H1 (cell line): Measurements from ENCODE around the gene ZAR1L. TPM values are rescaled to one million over a fixed set of nuclear protein-coding genes. Genes with fewer than 3 reads are reported as not detected.

Experiments
- CTCF ChIA-PET: fragments of 300-600 bp; sonication (Branson Sonifier 250); formaldehyde crosslinking; loops from one replicate; lab custom pipeline; 2021; ENCODE audit not compliant: partially characterized antibody; lab: Charles Lee
- POLR2A ChIA-PET: fragments of 300-600 bp; sonication (Branson Sonifier 250); formaldehyde crosslinking; loops from one replicate; lab custom pipeline; 2021; ENCODE audit warnings: inconsistent platforms; ENCODE audit not compliant: partially characterized antibody; lab: Charles Lee
- DNase-seq, 2 experiments: peaks; one replicate each; pipeline versions ENCODE4 v3.0.0 to v3.0.0-alpha.2; 2010 to 2022; ENCODE audit warnings: low spot score in 2 of 2, low read depth in 1 of 2, mixed read lengths in 1 of 2
- FAIRE-seq: peaks from 2 replicates; lab custom pipeline; 2011; peaks lifted over from hg19 to GRCh38; lab: Jason Lieb, UNC
- H2AFZ ChIP-seq: 2 replicates; pipeline ENCODE4 v1.8.1; 2012; ENCODE audit warnings: low read length, inconsistent platforms
- H2AK5ac ChIP-seq: 2 replicates; pipeline ENCODE4 v1.6.1; 2013; ENCODE audit warnings: low read depth, low read length
- H2BK120ac ChIP-seq: replicated peaks from 2 replicates; pipeline ENCODE3; 2013; ENCODE audit warnings: low read depth, low read length, inconsistent platforms
- H2BK12ac ChIP-seq: 2 replicates; pipeline ENCODE4 v1.6.1; 2013; ENCODE audit warnings: low read depth, low read length
- H2BK15ac ChIP-seq: 2 replicates; pipeline ENCODE4 v1.6.1; 2013; ENCODE audit warnings: low read length
- H2BK20ac ChIP-seq: 2 replicates; pipeline ENCODE4 v1.6.1; 2013; ENCODE audit warnings: low read length
- H2BK5ac ChIP-seq: 2 replicates; pipeline ENCODE4 v1.6.1; 2013; ENCODE audit warnings: low read depth, low read length
- H3K14ac ChIP-seq: 2 replicates; pipeline ENCODE4 v1.6.1; 2013; ENCODE audit warnings: inconsistent platforms; ENCODE audit not compliant: insufficient read length
- H3K18ac ChIP-seq: 2 replicates; pipeline ENCODE4 v1.6.1; 2013; ENCODE audit warnings: low read length; ENCODE audit errors: extremely low read depth
- H3K23ac ChIP-seq: 2 replicates; pipeline ENCODE4 v1.6.1; 2013; ENCODE audit warnings: inconsistent platforms; ENCODE audit not compliant: insufficient read length
- H3K23me2 ChIP-seq: 2 replicates; pipeline ENCODE4 v1.6.1; 2013; ENCODE audit warnings: low read depth, low read length
- H3K27ac ChIP-seq: 2 replicates; pipeline ENCODE4 v1.6.1; 2011; ENCODE audit warnings: low read depth, low read length, inconsistent platforms
- H3K27me3 ChIP-seq, 4 experiments: replicated peaks in 1 of 4; 1 replicate in 1 of 4; 2 replicates in 3 of 4; pipeline versions ENCODE4 v1.6.1 to v1.8.1; 2011 to 2013; ENCODE audit warnings: low read length in 3 of 4, mild to moderate bottlenecking in 3 of 4, inconsistent platforms in 2 of 4, mixed read lengths in 2 of 4, moderate library complexity in 1 of 4; ENCODE audit not compliant: control insufficient read depth in 3 of 4, insufficient read depth in 3 of 4; ENCODE audit errors: extremely low read depth in 1 of 4
- H3K36me3 ChIP-seq, 4 experiments: 2 replicates each; pipeline versions ENCODE4 v1.6.1 to v1.8.1; 2011 to 2013; ENCODE audit warnings: mild to moderate bottlenecking in 4 of 4, low read length in 3 of 4, moderate library complexity in 2 of 4, control low read depth in 1 of 4, inconsistent platforms in 1 of 4; ENCODE audit not compliant: insufficient read depth in 4 of 4, control insufficient read depth in 2 of 4
- H3K4ac ChIP-seq: replicated peaks from 2 replicates; pipeline ENCODE3; 2013; ENCODE audit warnings: low read length, low read depth, mixed read lengths, inconsistent platforms; ENCODE audit not compliant: insufficient read length
- H3K4me1 ChIP-seq, 4 experiments: replicated peaks in 1 of 4; 1 replicate in 1 of 4; 2 replicates in 3 of 4; pipeline versions ENCODE4 v1.6.1 to v1.8.1; 2011 to 2013; ENCODE audit warnings: low read length in 3 of 4, inconsistent platforms in 2 of 4, mixed read lengths in 1 of 4; ENCODE audit not compliant: insufficient read depth in 4 of 4, control insufficient read depth in 3 of 4
- H3K4me2 ChIP-seq, 2 experiments: 2 replicates each; pipeline versions ENCODE4 v1.6.1 to v1.8.1; 2011 to 2013; ENCODE audit warnings: low read depth in 2 of 2, low read length in 2 of 2, control low read depth in 1 of 2, inconsistent platforms in 1 of 2, mild to moderate bottlenecking in 1 of 2; ENCODE audit not compliant: insufficient read depth in 1 of 2
- H3K4me3 ChIP-seq, 4 experiments: fragments of 200-600, 300-600 bp in 1 of 4; sonication (generic), shearing (Covaris generic), sonication (Bioruptor Twin) in 1 of 4; 2 replicates each; pipeline versions ENCODE4 v1.5.1 to v1.8.1; 2011 to 2016; ENCODE audit warnings: low read length in 4 of 4, low read depth in 3 of 4, control low read depth in 2 of 4, inconsistent platforms in 2 of 4, mild to moderate bottlenecking in 2 of 4, mixed read lengths in 1 of 4, moderate library complexity in 1 of 4; ENCODE audit not compliant: insufficient read depth in 2 of 4; ENCODE audit errors: extremely low read depth in 1 of 4
- H3K56ac ChIP-seq: replicated peaks from 2 replicates; pipeline ENCODE3; 2013; ENCODE audit warnings: low read depth, mild to moderate bottlenecking, mixed read lengths, low read length, inconsistent platforms; ENCODE audit not compliant: insufficient read length
- H3K79me1 ChIP-seq: 2 replicates; pipeline ENCODE4 v1.6.1; 2013; ENCODE audit warnings: low read depth, low read length, control low read depth
- H3K79me2 ChIP-seq, 2 experiments: 2 replicates each; pipeline versions ENCODE4 v1.6.1 to v1.8.1; 2012 to 2013; ENCODE audit warnings: low read length in 2 of 2, mild to moderate bottlenecking in 2 of 2, inconsistent platforms in 1 of 2; ENCODE audit not compliant: insufficient read depth in 2 of 2, control insufficient read depth in 1 of 2
- H3K9ac ChIP-seq, 4 experiments: replicated peaks in 1 of 4; 1 replicate in 1 of 4; 2 replicates in 3 of 4; pipeline versions ENCODE4 v1.6.1 to v1.8.1; 2011 to 2013; ENCODE audit warnings: low read depth in 3 of 4, low read length in 3 of 4, control low read depth in 2 of 4, mild to moderate bottlenecking in 2 of 4, moderate library complexity in 2 of 4, inconsistent platforms in 1 of 4; ENCODE audit errors: extremely low read depth in 1 of 4
- H3K9me3 ChIP-seq, 2 experiments: 2 replicates each; pipeline versions ENCODE4 v1.6.1 to v1.8.1; 2012 to 2013; ENCODE audit warnings: mild to moderate bottlenecking in 2 of 2, moderate library complexity in 2 of 2, control low read depth in 1 of 2, inconsistent platforms in 1 of 2, low read depth in 1 of 2, low read length in 1 of 2, mixed read lengths in 1 of 2; ENCODE audit not compliant: insufficient read depth in 2 of 2
- H4K20me1 ChIP-seq, 2 experiments: replicated peaks in 1 of 2; 2 replicates each; pipeline versions ENCODE3 to v1.8.1; 2011 to 2013; ENCODE audit warnings: inconsistent platforms in 2 of 2, low read length in 2 of 2, mild to moderate bottlenecking in 1 of 2; ENCODE audit not compliant: insufficient read depth in 2 of 2, control insufficient read depth in 1 of 2
- H4K5ac ChIP-seq: 2 replicates; pipeline ENCODE4 v1.6.1; 2013; ENCODE audit warnings: low read length, low read depth, mixed read lengths, inconsistent platforms; ENCODE audit not compliant: insufficient read length
- H4K8ac ChIP-seq: 2 replicates; pipeline ENCODE4 v1.8.0; 2013; ENCODE audit warnings: mild to moderate bottlenecking, moderate library complexity, low read length, inconsistent platforms; ENCODE audit not compliant: insufficient read depth; ENCODE audit errors: extremely low read depth
- H4K91ac ChIP-seq: replicated peaks from 2 replicates; pipeline ENCODE3; 2013; ENCODE audit warnings: low read length, mixed read lengths, inconsistent platforms; ENCODE audit not compliant: insufficient read length
- CTCF ChIP-seq, 3 experiments: IDR thresholded peaks; 1 replicate in 2 of 3; 2 replicates in 1 of 3; pipeline versions ENCODE4 v1.5.1 to v1.6.1; 2011; ENCODE audit warnings: low read length in 3 of 3, mild to moderate bottlenecking in 3 of 3, inconsistent platforms in 2 of 3, low read depth in 1 of 3, moderate library complexity in 1 of 3; ENCODE audit not compliant: insufficient read depth in 1 of 3; ENCODE audit errors: control extremely low read depth in 1 of 3
- PHF8 ChIP-seq: fragments of 200-600 bp; sonication (generic); conservative IDR thresholded peaks from 2 replicates; pipeline ENCODE4 v1.7.1; 2012; ENCODE audit warnings: low read depth, mild to moderate bottlenecking, inconsistent platforms, low read length, moderate library complexity
- RAD21 ChIP-seq, 2 experiments: IDR thresholded peaks in 1 of 2; conservative IDR thresholded peaks in 1 of 2; 2 replicates each; pipeline ENCODE4 v1.6.1; 2011; ENCODE audit warnings: low read depth in 2 of 2, low read length in 2 of 2, improper control_type of control experiment in 1 of 2, inconsistent platforms in 1 of 2, mild to moderate bottlenecking in 1 of 2, moderate library complexity in 1 of 2
- WGBS, 2 experiments: shearing (Covaris generic) in 1 of 2; methylation state at CpG; one replicate each; pipeline versions ENCODE4 v1.1.6 to v1.1.7; 2013 to 2015; ENCODE audit warnings: low lambda C conversion rate in 2 of 2, mixed read lengths in 2 of 2, inconsistent platforms in 1 of 2, low coverage in 1 of 2, missing lambda C conversion rate in 1 of 2; ENCODE audit not compliant: insufficient replicate concordance in 2 of 2, insufficient coverage in 1 of 2, insufficient read length in 1 of 2; ENCODE audit errors: extremely low coverage in 1 of 2, missing lambda C conversion rate in 1 of 2; 5-methylcytosine and 5-hydroxymethylcytosine counted together
- polyA plus RNA-seq, 7 experiments: library from polyadenylated mRNA; depleted of rRNA in 3 of 7; stranded (reverse) in 5 of 7; unstranded in 2 of 7; fragments of >200 nt in 5 of 7; fragments of 200-250 nt in 2 of 7; gene quantifications; 1 replicate in 5 of 7; 2 replicates in 1 of 7; 4 replicates in 1 of 7; pipeline versions ENCODE4 v1.2.1 to v1.2.3, GENCODE V29; 2011 to 2013; ENCODE audit warnings: missing spikeins in 2 of 7, mixed read lengths in 2 of 7
- total RNA-seq: library from RNA; stranded (reverse); fragmentation: NEBNext Ultra II Directional; extraction: Animal tissue kit (Norgen Biotek cat#: 25700); gene quantifications from 2 replicates; pipeline ENCODE4 v1.2.1, GENCODE V29; 2021

Gene ZAR1L
- total and polyA plus RNA-seq, 2 of the 8 experiments (the other 6 are each of a cell fraction or from before 2014, with no cell fraction given), result 0.19 to 0.30 TPM

GRCh38 chr13:32259116-32259515, 56.0 kb downstream of the ZAR1L start:
- Histone ChIP-seq H2BK20ac (no peak overlapping the region), H4K91ac (no peak overlapping the region), H2BK12ac (no peak overlapping the region), H2AK5ac (no peak overlapping the region), H4K8ac (no peak overlapping the region), H3K14ac (no peak overlapping the region), H2BK5ac (no peak overlapping the region), H3K4me1 (no peaks in the 10 kb centered on the region), H3K9ac (no peak overlapping the region), H3K27me3 (no peaks in the 10 kb centered on the region), H4K20me1 (no peaks in the 10 kb centered on the region), H3K4me2 (no peak overlapping the region), H2AFZ (no peak overlapping the region), H3K18ac (no peak overlapping the region), H3K79me1 (no peaks in the 10 kb centered on the region), H2BK15ac (no peak overlapping the region), H4K5ac (no peak overlapping the region), H3K23ac (no peak overlapping the region), H3K79me2 (no peaks in the 10 kb centered on the region), H3K36me3 (no peaks in the 10 kb centered on the region), H3K4ac (no peak overlapping the region), H2BK120ac (no peak overlapping the region), H3K27ac (no peak overlapping the region), H3K9me3 (no peaks in the 10 kb centered on the region), H3K56ac (no peak overlapping the region), H3K23me2 (no peaks in the 10 kb centered on the region), H3K4me3 (no peak overlapping the region)
- CTCF ChIA-PET, result interaction anchor here (0.9 to 2.2 kb wide), 7 partner anchors 9 to 47 kb away, joined by 3 to 10 read pairs (median 4); no protein-coding TSS in a partner anchor
- FAIRE-seq (peak; percentile 62), DNase-seq (no peak)
- TF ChIP-seq CTCF (IDR thresholded peaks at IDR 0.05; ENCODE audit: control extremely low read depth in 1 of 3, insufficient read depth in 1 of 3, low read depth in 1 of 3, low read length in 3 of 3) (peak in 2 of 3 experiments; percentile 38 to 47; a peak in 3 of 4 replicates), PHF8 (no peak), RAD21 (IDR thresholded peaks at IDR 0.05 in 1 of 2, conservative IDR thresholded peaks at IDR 0.05 in 1 of 2; ENCODE audit: low read depth in 2 of 2, low read length in 2 of 2) (peak in 1 of 2 experiments; percentile 16; a peak in 2 of 4 replicates)
- WGBS, 2 experiments, result 88% methylated on average over 1 of the region's 1 CpG; no CpG with 5 or more reads in 1 of the 2 experiments
- POLR2A ChIA-PET, result no interaction called here
